Activated T-helper 1 cell treated with Interleukin-2 at 50 U/mL for 16 hours (primary cell): Measurements from ENCODE around the gene ATP5ME.
"Not testable (repeated sequence)": the region's sequence is repeated elsewhere in the genome, so short reads cannot be mapped to it uniquely, and the experiment has no call there.

ENCODE experiments used
- DNase-seq: peaks from one replicate; pipeline ENCODE4 v3.0.0-alpha.2; 2020; ENCODE audit warnings: low read depth

The ATP5ME gene

GRCh38 chr4:683982-684622, 10.0 kb upstream of the ATP5ME start:
- no peak for DNase-seq

- no peak for DNase-seq
Observed at GRCh38 chr4:683247-683897, 9.3 kb upstream of the ATP5ME start.

- DNase-seq, result no peak
Observed at GRCh38 chr4:682490-683172, 8.6 kb upstream of the ATP5ME start.

GRCh38 chr4:681736-682451, 7.8 kb upstream of the ATP5ME start:
- DNase-seq, result no peak

- DNase-seq, result peak; percentile 38
Observed at GRCh38 chr4:680928-681645, 7.0 kb upstream of the ATP5ME start.

- no peak for DNase-seq
Observed at GRCh38 chr4:680551-680927, 6.5 kb upstream of the ATP5ME start.

- no peak for DNase-seq
Observed at GRCh38 chr4:680091-680490, 6.0 kb upstream of the ATP5ME start.

- DNase-seq, result no peak
Observed at GRCh38 chr4:679629-680028, 5.6 kb upstream of the ATP5ME start.

- no peak for DNase-seq
Observed at GRCh38 chr4:679104-679481, 5.0 kb upstream of the ATP5ME start.

GRCh38 chr4:678331-679103, 4.4 kb upstream of the ATP5ME start:
- no peak for DNase-seq

- no peak for DNase-seq
Observed at GRCh38 chr4:677431-678293, 3.6 kb upstream of the ATP5ME start.

GRCh38 chr4:676871-677235, 2.8 kb upstream of the ATP5ME start:
- no peak for DNase-seq

- DNase-seq, result no peak
Observed at GRCh38 chr4:675980-676870, 2.1 kb upstream of the ATP5ME start.

GRCh38 chr4:675036-675882, 1.2 kb upstream of the ATP5ME start:
- DNase-seq, result no peak

GRCh38 chr4:673349-674091, 556 bp downstream of the ATP5ME start:
- DNase-seq, result no peak

GRCh38 chr4:671769-672168, 2.3 kb downstream of the ATP5ME start:
- no peak for DNase-seq

- DNase-seq, result not testable (repeated sequence)
Observed at GRCh38 chr4:669806-670559, 4.1 kb downstream of the ATP5ME start.
